Measurements from ENCODE around the gene DNAH2. TPM values are rescaled to one million over a fixed set of nuclear protein-coding genes. Genes with fewer than 3 reads are reported as not detected.

Gene DNAH2, protein sequence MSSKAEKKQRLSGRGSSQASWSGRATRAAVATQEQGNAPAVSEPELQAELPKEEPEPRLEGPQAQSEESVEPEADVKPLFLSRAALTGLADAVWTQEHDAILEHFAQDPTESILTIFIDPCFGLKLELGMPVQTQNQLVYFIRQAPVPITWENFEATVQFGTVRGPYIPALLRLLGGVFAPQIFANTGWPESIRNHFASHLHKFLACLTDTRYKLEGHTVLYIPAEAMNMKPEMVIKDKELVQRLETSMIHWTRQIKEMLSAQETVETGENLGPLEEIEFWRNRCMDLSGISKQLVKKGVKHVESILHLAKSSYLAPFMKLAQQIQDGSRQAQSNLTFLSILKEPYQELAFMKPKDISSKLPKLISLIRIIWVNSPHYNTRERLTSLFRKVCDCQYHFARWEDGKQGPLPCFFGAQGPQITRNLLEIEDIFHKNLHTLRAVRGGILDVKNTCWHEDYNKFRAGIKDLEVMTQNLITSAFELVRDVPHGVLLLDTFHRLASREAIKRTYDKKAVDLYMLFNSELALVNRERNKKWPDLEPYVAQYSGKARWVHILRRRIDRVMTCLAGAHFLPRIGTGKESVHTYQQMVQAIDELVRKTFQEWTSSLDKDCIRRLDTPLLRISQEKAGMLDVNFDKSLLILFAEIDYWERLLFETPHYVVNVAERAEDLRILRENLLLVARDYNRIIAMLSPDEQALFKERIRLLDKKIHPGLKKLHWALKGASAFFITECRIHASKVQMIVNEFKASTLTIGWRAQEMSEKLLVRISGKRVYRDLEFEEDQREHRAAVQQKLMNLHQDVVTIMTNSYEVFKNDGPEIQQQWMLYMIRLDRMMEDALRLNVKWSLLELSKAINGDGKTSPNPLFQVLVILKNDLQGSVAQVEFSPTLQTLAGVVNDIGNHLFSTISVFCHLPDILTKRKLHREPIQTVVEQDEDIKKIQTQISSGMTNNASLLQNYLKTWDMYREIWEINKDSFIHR (N-terminal part only)
- 0.21 and 0.33 TPM in 2 replicates for total RNA-seq

GRCh38 chr17:7716901-7717755, at the start of gene DNAH2:
Gene DNAH2, plus strand, starts transcription at chr17:7717744. Its CDS starts 1,991 bp downstream, at chr17:7719735.

DNA sequence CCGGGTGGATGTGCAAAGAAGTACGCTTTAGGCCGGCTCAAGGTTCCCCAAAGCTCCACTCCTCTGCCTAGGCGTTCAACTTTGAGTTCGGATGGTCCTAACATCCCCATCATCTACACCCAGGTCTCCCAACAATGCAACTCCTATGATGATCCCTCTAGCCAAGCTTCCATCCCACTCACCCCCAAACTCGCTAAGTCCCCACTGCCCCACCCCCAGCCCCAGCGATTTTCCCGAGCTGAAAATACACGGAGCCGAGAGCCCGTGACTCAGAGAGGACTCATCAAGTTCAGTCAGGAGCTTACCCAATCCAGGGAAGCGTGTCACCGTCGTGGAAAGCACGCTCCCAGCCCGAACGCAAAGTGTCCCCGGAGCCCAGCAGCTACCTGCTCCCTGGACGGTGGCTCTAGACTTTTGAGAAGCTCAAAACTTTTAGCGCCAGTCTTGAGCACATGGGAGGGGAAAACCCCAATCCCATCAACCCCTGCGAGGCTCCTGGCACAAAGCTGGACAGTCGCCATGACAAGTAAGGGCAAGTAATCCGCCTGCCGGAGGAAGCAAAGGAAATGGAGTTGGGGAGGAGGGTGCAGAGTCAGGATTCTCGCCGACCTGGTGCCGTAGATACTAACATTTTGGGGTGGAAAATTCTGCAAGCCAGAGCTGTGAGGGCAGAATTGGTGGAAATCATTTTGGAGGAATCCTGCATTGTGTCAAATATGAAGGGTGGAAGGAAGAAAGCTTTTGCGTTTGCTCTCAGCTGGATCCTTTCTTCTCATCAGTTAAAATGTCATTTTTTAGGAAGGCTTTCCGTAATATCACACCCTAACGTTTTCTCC, 30.3 kb upstream of the DNAH2 start, which contains the start of gene TP53:
Gene TP53 (minus strand): TSS at position 419 of the 836 bp plus-strand sequence. CDS start 10,896 bp downstream, outside the sequence.

DNA sequence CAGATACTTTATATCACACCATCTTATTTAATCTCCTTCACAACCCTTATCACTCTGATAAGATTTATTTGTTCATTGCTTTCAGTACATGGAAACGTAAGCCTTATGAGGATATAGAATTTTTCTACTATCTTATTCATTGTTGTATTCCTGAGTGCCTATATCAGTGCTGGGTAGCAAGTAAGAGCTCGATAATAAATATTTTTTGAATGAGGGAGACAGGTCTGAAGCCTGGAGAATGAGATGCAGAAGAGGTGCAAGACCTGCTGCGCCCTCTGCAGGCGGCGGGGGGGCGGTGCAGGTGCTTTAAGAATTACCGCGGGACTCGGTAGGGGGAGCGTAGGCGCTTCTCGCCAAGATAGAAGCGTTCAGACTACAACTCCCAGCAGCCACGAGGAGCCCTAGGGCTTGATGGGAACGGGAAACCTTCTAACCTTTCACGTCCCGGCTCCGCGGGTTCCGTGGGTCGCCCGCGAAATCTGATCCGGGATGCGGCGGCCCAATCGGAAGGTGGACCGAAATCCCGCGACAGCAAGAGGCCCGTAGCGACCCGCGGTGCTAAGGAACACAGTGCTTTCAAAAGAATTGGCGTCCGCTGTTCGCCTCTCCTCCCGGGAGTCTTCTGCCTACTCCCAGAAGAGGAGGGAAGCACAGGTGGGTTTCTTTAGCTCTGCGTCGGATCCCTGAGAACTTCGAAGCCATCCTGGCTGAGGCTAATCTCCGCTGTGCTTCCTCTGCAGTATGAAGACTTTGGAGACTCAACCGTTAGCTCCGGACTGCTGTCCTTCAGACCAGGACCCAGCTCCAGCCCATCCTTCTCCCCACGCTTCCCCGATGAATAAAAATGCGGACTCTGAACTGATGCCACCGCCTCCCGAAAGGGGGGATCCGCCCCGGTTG, 29.4 kb upstream of the DNAH2 start, which contains the start of gene WRAP53:
Gene WRAP53 (plus strand): TSS at position 570 of the 900 bp plus-strand sequence. CDS start 172 bp downstream, at position 742.

DNA sequence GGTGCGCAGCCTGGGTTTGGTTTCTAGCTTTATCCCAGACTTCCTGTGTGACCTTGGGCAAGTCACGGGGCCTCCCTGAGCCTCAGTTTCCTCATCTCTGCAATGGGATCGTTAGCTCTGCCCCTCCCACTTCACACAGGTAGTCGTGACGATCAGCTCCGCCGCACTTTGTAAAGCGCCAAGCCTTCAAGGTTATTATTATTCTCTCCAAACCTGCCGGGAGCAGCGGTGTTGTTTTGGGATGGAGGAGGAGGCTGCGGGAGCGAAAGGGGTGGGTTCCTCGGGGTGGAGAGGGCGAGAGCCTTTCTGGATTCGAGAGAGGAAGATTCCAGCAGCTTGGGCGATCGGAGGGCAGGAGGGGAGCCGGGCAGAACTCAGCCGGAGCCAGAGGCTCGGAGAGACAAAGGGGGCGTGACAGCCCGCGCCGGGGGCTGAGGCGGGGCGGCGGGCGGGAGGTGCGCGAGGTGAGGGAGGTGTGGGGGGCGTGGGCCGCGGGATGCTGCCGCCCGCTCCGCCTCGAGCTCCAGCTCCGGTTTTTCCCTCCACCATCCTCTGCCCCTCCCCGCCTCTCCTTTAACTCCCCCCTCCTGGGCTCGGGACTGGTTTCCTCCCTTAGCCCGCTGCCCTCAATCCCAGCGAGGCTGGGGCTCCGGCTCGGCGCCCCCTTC, 12.8 kb upstream of the DNAH2 start, which contains the start of gene EFNB3:
Gene EFNB3 (plus strand): TSS at position 602 of the 668 bp plus-strand sequence. CDS start 397 bp downstream, outside the sequence.

GRCh38 chr17:7833795-7834541, 116.4 kb downstream of the DNAH2 start, which contains the start of gene KDM6B:
Gene KDM6B, plus strand, starts transcription at chr17:7834217. Its CDS starts 11,338 bp downstream, at chr17:7845555.

DNA sequence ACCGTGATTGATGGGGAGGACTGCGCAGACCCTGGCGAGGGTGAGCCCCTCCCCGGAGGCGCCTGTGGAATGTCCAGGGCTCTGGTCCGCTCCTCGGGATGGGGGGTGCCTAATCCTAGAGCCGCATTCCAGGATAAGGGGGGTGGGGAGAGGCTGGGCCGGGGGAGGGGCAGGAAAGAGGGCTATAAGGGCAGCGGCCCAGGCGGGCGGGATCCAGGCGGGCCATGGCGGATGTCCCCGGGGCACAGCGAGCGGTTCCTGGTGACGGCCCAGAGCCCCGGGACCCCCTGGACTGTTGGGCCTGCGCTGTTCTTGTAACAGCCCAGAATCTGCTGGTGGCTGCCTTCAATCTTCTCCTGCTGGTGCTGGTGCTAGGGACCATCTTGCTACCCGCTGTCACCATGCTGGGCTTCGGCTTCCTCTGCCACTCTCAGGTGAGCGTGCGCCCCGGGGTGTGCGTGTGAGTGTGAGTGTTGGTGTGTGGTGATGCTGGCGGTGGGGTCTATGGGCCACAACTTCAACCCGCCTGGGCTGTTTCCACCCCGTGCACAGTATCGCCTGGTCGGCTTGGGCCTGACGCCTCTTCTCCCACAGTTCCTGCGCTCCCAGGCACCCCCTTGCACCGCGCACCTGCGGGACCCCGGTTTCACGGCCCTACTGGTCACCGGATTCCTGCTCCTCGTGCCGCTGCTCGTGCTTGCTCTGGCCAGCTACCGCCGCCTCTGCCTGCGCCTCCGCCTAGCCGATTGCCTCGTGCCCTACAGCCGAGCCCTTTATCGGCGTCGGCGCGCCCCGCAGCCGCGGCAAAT, 137.5 kb downstream of the DNAH2 start, which contains the start of gene TMEM88:
Gene TMEM88 (plus strand): TSS at position 216 of the 809 bp plus-strand sequence. CDS start 9 bp downstream, at position 225.

DNA sequence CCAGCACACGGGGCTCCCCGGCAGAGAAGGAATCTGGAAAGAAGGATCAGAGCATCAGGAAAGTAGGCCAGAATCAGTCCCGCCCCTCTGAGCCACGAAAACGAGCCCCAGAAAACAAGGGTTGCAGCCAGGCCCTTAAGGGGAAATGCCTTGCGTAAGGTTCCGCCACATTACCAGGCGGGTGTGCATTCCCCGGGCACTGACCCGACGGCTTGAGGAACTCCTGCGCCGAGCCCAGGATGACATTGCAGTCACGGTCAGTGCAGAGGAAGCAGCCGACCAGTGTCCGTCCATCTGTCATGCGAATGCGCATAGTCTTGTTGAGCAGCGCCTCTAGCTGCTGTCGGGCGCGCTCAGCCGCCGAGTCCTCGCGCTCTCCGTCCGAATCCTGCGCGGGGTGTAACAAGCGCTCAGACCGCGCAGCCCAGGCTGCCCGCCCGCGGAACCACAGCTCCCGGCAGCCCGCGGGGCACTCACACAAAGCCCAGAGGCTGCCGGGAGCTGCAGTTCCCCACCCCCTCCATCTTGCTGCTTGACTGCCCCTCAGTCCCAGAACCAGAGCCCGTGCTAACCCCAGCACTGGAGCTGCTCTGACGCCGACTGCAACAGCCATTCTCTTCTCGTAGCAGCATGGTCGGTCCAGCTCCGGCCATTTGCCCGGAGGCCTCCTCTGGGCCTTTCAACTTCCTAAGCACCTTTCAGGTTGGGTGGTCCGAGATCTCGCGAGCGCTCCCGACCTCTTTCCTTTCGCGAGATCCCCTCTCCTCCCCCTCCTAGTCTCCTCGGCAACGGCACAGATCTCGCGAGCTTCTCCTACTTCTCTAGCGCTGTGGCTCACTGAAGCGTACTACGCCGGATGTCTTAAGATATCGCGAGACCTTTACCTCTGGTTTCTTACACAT, 139.5 kb downstream of the DNAH2 start, which contains the start of gene NAA38:
Gene NAA38 (minus strand): TSS at position 749 of the 902 bp plus-strand sequence. CDS start 96 bp downstream, at position 653.

GRCh38 chr17:7857713-7858521, 140.4 kb downstream of the DNAH2 start, which contains the start of gene CYB5D1:
Gene CYB5D1, plus strand, starts transcription at chr17:7858003. Its CDS starts 132 bp downstream, at chr17:7858135.

Other genes with a start within 250 kb of the DNAH2 start
- 29.5 and 46.1 TPM in 2 replicates for gene ZBTB4, start 238.1 kb upstream of the DNAH2 start, total RNA-seq
- not detected in 2 replicates for gene SLC35G6, start 236.3 kb upstream of the DNAH2 start, total RNA-seq
- gene POLR2A, start 233.4 kb upstream of the DNAH2 start, total RNA-seq, result 62.4 and 64.9 TPM in 2 replicates
- gene TNFSF12, start 168.7 kb upstream of the DNAH2 start, total RNA-seq, result 4.2 and 10.8 TPM in 2 replicates
- 4.4 and 5.1 TPM in 2 replicates for gene TNFSF13, start 159.0 kb upstream of the DNAH2 start, total RNA-seq
- gene SENP3, start 155.8 kb upstream of the DNAH2 start, total RNA-seq, result 44.8 and 62.7 TPM in 2 replicates
- gene CD68, start 138.1 kb upstream of the DNAH2 start, total RNA-seq, result 14.8 and 21.2 TPM in 2 replicates
- gene MPDU1, start 133.9 kb upstream of the DNAH2 start, total RNA-seq, result 147 and 153 TPM in 2 replicates
- 162 and 173 TPM in 2 replicates for gene SOX15, start 127.7 kb upstream of the DNAH2 start, total RNA-seq
- gene FXR2, start 102.8 kb upstream of the DNAH2 start, total RNA-seq, result 39.4 and 49.4 TPM in 2 replicates
- gene SAT2, start 89.9 kb upstream of the DNAH2 start, total RNA-seq, result 25.9 and 36.9 TPM in 2 replicates
- 0.28 and 0.51 TPM in 2 replicates for gene SHBG, start 87.6 kb upstream of the DNAH2 start, total RNA-seq
- gene ATP1B2, start 66.8 kb upstream of the DNAH2 start, total RNA-seq, result not detected in 2 replicates
- 47.3 and 58.3 TPM in 2 replicates for gene TP53, start 30.3 kb upstream of the DNAH2 start, total RNA-seq
- 9.3 and 13.6 TPM in 2 replicates for gene WRAP53, start 29.3 kb upstream of the DNAH2 start, total RNA-seq
- gene EFNB3, start 12.5 kb upstream of the DNAH2 start, total RNA-seq, result 2.0 and 2.6 TPM in 2 replicates
- 7.7 and 8.0 TPM in 2 replicates for gene KDM6B, start 116.5 kb downstream of the DNAH2 start, total RNA-seq
- gene TMEM88, start 137.3 kb downstream of the DNAH2 start, total RNA-seq, result 0.63 TPM in 1 of 2 replicates, not detected in the other
- gene NAA38, start 139.8 kb downstream of the DNAH2 start, total RNA-seq, result 72.6 and 78.8 TPM in 2 replicates
- gene CYB5D1, start 140.3 kb downstream of the DNAH2 start, total RNA-seq, result 6.5 and 7.0 TPM in 2 replicates
- 67.2 and 79.1 TPM in 2 replicates for gene CHD3, start 171.0 kb downstream of the DNAH2 start, total RNA-seq
- gene RNF227, start 198.5 kb downstream of the DNAH2 start, total RNA-seq, result 1.9 and 4.2 TPM in 2 replicates
- 0.21 and 0.33 TPM in 2 replicates for gene KCNAB3, start 212.1 kb downstream of the DNAH2 start, total RNA-seq
- gene TRAPPC1, start 214.2 kb downstream of the DNAH2 start, total RNA-seq, result 88.2 and 93.5 TPM in 2 replicates
- 17.9 and 20.2 TPM in 2 replicates for gene CNTROB, start 214.5 kb downstream of the DNAH2 start, total RNA-seq